ENCODE data around the gene STT3B.
"Not testable (repeated sequence)": the region's sequence is repeated elsewhere in the genome, so short reads cannot be mapped to it uniquely, and the experiment has no call there.

- not testable (repeated sequence) for TF ChIP-seq POLR2A (IDR thresholded peaks at IDR 0.05; ENCODE audit: insufficient read depth in 1 of 2, low read depth in 2 of 2, low read length in 2 of 2); ZNF430 (CRISPR knock-in tag; IDR thresholded peaks at IDR 0.05); PRDM15 (CRISPR knock-in tag; IDR thresholded peaks at IDR 0.05); ATF3 (CRISPR knock-in tag; IDR thresholded peaks at IDR 0.05); IRX3 (CRISPR knock-in tag; IDR thresholded peaks at IDR 0.05; ENCODE audit: borderline replicate concordance, low read depth); CTCF (CRISPR knock-in tag; IDR thresholded peaks at IDR 0.05); ZFYVE20 (CRISPR knock-in tag; IDR thresholded peaks at IDR 0.05; ENCODE audit: borderline replicate concordance, low read depth); MYC (CRISPR knock-in tag; IDR thresholded peaks at IDR 0.05; ENCODE audit: borderline replicate concordance); ZBTB33 (CRISPR knock-in tag; IDR thresholded peaks at IDR 0.05)
Measured at GRCh38 chr3:31506515-31506914, 26.2 kb upstream of the STT3B start.
